Hematopoietic multipotent progenitor cell treated with erythropoietin and hydrocortisone succinate and interleukin-3 and kit ligand, for 17 days (in vitro differentiated cells): Measurements from ENCODE around the gene CBL.
"Not testable (repeated sequence)": the region's sequence is repeated elsewhere in the genome, so short reads cannot be mapped to it uniquely, and the experiment has no call there.

Source experiments
- DNase-seq: peaks from one replicate; pipeline ENCODE4 v3.0.0-alpha.2; 2015; ENCODE audit warnings: low spot score

CBL gene

DNA sequence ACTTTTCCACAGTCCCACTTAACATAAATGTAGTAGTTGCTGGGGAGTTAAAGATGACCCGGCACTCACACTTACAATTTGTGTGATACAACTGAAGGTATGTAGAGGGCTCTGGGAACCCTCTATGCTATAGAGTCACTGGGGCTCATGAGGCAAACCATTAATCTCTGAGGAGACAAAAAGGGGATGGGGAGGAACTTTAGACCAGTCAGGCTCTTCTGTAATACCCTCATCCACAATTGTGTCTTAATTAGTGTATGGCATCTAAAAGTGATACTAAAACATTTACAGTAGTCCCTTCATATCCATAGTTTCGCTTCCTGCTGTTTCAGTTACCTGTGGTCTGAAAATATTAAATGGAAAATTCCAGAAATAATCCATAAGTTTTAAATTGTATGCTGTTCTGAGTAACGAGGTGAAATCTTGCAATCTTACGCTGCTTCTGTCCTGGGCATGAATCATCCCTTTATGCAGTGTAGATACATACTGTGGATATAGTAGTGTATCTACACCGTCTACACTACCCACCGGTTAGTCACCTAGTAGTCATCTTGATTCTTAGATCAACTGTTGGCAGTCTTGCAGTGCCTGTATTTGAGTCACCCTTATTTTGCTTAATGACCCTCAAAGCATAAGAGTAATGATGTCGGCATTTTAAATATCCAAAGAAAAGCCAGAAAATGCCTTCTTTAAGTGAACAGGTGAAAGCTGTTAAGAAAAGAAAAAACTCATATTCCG is 12.2 kb downstream of the CBL start:
- no peak for DNase-seq

DNA sequence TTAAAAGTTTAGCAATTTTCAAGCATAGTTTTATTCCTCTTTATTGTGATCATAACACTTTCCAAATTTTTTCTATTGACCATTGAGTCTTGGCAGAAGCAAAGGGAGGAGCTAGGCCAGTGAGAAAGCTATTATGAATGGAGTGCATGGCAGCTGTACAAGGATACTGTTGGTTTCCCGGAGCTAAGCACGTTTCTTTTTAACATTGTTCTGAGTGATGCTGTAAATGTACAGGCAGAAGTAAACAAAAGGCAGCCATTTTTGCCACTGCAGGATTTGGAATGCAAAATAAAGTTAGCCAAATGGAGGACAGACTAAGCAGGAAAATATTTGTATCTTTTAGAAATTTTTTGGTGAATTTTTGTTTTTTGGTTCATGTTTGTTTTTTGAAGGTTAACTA is 16.2 kb downstream of the CBL start:
- DNase-seq = no peak

DNA sequence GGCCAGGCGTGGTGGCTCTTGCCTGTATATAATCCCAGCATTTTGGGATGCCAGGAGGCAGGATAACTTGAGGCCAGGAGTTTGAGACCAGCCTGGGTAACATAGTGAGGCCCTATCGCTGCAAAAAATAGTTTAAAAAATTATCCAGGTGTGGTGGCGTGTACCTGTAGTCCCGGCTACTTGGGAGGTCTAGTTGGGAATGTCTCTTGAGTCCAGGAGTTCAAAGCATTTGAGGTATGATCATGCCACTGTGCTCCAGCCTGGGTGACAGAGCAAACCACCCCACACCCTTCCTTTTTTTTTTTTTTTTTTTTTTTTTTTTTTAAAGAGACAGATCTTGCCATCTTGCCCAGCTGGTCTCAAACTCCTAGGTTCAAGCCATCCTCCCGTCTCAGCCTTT is 16.8 kb downstream of the CBL start:
- DNase-seq = no peak

DNA sequence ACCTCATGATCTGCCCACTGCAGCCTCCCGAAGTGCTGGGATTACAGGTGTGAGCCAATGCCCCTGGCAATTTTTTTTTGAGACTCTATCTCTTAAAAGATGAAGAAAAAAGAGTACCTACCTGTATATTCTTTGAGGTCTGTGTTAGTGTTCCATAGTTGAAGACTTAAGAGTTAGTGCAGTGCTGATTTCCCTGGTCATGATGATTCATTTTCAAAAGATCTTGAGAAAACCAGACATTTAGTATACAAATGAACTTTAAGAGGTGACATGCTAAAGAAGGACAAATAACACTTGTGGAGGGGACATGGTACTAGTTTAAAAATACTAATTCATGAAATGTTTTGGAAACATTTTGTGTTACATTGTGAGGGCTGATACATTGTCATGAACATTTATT is 17.7 kb downstream of the CBL start:
- DNase-seq = no peak

DNA sequence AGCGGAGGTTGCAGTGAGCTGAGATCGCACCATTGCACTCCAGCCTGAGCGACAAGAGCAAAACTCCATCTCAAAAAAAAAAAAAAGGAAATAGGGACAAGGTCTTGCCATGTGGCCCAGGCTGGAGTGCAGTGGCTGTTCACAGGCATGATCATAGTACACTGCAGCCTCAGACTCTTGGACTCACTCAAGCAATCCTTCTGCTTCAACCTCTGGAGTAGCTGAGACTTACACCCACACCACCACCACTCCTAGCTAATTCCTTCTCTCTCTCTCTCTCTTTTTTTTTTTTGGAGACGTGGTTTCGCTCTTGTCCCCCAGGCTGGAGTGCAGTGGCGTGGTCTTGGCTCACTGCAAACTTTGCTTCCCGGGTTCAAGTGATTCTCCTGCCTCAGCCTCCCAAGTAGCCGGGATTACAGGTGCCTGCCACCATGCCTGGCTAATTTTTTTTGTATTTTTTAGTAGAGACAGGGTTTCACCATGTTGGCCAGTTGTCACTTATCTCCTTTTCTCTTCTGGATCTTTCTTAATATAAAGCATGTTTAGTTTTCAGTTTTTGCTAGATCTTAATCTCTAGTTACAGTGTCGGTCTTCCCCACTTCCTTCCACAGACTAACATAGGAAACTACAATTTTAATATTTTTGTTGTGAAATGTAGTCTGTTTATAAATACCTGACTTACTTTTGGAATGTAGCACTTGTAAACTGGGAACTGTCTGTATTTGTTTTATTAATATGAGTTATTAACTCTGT is 22.6 kb downstream of the CBL start:
- DNase-seq = not testable (repeated sequence)

DNA sequence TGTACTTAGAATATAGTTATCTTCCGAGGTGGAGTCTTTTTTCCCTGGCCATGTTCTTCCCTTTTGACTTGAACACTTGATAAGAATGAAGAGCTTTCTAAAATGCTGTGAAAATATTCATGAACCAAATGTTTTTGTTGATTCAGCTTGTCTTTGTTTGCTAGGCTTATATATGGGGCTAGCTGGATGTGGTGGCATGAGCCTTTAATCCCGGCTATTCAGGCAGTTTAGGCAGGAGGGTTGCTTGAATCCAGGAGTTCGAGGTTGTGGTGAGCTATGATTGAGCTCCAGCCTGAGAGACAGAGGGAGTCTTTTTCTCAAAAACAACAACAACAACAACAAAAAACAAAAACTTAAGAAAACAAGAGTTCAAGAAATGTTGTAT is 23.1 kb downstream of the CBL start:
- no peak for DNase-seq

DNA sequence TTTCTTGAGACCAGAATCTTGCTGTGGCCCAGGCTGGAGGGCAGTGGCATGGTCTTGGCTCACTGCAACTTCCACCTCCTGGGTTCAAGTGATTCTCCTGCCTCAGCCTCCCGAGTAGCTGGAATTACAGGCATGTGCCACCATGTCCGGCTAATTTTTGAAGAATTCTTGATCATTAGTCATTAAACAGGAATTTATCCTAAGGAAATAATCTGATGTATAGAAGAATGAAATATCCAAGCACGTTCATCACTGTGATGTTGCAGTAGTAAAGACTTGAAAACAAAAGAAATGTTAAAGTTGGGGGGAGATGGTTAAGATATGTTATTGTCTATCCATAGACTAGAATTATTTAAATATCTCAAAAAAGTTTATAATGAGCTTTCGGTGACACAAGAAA is 23.6 kb downstream of the CBL start:
- no peak for DNase-seq

DNA sequence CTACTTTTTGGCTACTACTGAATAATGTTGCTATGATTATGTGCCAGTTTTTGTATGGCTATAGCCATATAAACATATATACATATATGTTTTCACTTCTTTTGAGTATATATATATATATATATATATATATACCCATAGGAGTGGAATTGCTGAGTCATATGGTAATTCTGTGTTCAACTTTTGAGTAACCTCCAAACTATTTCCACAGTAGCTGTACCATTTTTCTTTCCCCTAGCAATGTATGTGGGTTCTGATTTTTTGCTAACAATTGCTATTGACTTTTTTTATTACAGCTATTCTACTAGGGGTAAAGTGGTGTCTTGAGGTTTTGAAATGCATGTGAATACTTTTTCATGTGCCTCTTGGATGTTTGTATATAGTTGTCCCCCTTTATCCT is 30.4 kb downstream of the CBL start:
- DNase-seq = no peak

DNA sequence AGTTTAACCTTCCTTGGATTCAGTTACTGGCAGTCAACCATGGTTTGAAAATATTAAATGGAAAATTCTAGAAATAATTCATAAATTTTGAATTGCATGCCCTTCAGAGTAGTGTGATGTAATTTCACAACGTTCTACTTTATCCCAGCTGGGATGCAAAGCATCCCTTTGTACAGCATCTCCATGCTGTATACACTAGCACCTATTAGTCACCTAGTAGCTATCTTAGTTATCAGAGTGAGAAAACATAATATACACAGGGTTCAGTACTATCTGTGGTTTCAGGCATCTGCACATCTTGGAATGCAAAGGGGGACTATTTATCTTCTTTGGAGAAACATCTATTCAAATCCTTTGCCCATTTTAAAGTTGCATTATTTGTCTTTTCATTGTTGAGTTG is 30.8 kb downstream of the CBL start:
- no peak for DNase-seq

DNA sequence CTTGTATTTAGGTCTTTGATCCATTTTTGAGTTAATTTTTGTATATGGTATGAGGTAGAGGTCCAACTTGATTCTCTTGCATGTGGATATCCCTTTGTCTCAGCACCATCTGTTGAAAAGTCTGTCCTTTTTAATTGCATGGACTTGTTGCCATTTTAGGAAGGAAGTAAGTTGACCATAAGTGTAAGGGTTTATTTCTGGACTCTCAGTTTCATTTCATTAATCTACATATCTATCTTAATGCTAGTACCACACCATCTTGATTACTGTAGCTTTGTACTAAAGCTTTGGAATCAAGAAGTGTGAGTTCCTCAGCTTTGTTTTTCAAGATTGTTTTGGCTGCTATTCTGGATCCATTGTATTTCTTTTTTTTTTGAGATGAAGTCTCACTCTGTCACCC is 31.4 kb downstream of the CBL start:
- DNase-seq = no peak

DNA sequence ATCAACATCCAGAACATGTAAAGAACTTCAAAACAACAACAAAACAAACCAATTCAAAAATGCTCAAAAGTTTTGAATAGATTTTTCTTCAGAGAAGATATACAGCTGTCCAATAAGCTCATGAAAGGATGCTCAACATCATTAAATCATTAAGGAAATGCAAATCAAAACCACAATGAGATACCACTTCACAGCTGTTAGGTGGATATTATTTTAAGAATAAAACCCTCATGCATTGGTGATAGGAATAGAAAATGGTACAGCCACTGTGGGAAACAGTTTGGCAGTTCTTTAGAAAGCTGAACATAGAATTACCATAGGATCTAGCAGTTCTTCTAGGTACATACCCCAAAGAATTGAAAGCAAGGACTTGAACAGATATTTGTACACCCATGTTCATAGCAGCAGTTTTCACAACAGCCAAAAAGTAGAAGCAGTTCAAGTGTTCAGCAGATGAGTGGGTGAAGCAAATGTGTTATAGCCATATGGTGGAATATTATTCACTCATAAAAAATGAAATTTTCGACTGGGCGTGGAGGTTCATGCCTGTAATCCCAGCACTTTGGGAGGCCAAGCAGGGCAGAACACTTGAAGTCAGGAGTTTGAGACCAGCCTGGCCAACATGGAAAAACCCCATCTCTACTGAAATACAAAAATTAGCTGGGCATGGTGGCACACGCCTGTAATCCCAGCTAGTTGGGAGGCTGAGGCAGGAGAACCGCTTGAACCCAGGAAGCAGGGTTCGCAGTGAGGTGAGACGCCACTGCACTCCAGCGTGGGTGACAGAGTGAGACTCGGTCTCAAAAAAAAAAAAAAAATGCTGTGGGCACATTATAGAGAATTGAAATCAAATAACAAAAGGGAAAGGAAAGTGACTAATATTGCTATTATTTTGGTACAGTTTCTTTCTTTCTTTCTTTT is 42.9 kb downstream of the CBL start:
- no peak for DNase-seq

DNA sequence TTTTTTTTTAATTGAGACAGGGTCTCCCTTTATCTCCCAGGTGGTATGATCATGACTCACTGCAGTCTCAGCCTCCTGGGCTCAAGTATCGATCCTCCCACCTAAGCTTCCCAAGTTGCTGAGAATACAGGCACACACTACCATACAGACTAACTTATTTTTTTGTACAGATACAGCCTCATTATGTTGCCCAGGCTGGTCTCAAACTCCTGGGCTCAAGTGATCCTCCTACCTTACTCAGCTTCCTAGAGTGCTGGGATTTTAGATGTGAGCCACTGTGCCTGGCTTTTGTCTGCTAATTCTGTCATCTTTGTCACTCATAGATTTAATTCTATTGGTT is 43.5 kb downstream of the CBL start:
- DNase-seq = no peak

DNA sequence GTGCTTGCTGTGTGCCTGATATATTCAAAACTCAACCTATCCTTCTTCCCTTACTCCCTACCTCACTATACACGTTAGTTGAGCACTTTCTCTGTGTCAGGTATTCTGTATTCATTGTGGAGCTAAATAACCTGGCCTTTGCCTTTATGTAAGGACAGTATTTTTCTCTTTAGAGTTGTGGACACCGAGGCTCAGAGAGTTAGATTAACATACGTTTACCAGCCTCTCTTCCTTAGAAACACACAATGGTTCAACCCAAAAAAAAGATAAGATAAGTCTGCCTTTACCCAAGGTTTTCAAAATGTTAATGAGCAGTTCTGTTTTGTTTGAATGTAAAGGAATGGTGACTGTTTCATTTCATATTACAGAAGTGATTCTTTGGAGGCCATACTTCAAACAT is 45.0 kb downstream of the CBL start:
- no peak for DNase-seq

DNA sequence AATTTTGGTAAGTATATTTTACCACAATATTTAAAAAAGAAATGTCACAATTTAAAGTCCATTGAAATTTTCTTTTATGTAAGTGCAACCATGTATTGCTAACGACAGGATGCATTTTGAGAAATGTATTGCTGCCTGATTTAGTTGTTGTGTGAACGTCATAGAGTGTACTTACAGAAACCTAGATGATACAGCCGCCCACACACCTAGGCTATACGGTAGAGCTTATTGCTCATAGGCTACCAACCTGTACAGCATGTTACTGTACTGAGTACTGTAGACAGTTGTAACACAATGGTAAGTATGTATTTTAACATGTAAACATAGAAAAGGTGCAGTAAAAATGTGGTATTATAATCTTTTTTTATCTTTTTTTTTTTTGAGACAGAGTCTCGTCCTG is 48.1 kb downstream of the CBL start:
- no peak for DNase-seq

DNA sequence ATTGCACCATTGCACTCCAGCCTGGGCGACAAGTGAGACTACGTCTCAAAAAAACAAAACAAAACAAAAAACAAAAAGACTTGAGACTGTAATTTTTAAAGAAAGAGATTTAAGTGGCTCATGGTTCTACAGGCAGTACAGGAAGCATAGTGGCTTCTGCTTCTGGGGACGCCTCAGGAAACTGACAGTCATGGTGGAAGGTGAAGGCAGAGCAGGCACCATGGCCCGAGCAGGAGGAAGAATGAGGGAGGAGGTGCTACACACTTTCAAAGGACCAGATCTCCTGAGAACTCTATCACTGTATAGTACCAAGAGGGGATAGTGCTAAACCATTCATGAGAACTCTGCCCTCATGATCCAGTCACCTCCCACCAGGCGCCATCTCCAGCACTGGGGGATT is 52.0 kb downstream of the CBL start:
- no peak for DNase-seq

DNA sequence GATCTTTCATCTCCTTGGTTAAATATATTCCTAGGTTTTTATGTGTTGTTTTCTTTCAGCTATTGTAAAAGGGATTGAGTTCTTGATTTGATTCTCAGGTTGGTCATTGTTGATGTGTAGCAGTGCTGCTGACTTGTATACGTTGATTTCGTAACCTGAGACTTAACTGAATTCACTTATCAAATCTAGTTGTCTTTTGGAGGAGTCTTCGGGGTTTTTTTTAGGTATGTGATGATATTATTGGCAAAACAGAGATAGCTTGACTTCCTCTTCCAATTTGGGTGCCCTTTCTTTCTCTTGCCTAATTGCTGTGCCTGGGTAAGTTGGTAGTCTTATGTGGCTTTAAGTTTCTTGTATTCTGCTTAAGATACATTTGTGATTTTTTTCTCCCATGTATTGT is 52.8 kb downstream of the CBL start:
- DNase-seq = no peak

DNA sequence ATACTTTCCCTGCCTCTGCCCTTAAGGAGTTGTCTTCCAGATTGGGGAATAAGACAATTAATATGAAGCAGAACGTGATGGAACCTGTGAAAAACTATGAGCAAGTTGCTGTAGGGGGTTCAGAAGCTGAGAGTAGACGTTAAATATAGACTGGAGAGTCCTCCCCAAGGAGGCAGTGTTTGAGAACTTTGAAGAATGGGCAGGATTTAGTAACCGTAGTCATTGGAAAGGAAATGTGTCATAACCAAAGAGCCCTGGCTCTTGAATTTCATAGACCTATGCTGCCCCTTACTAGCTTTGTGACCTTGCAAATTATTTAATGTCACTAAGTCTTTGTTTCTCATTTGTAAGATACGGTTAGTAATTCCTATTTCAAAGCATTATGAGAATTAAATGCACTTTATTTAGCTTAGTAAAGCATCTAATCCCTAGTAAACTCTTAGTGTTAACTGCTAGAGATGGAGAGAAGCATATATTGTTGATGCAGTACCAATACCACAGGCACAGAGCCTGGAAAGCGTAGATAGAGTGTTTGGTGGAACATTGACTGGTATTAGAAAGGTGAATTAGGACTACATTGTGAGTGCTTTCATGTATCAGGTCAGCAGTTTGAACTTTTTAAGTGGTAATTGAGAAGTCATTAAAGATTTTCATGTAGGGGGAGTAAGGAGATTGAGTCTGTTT is 56.7 kb downstream of the CBL start:
- no peak for DNase-seq

DNA sequence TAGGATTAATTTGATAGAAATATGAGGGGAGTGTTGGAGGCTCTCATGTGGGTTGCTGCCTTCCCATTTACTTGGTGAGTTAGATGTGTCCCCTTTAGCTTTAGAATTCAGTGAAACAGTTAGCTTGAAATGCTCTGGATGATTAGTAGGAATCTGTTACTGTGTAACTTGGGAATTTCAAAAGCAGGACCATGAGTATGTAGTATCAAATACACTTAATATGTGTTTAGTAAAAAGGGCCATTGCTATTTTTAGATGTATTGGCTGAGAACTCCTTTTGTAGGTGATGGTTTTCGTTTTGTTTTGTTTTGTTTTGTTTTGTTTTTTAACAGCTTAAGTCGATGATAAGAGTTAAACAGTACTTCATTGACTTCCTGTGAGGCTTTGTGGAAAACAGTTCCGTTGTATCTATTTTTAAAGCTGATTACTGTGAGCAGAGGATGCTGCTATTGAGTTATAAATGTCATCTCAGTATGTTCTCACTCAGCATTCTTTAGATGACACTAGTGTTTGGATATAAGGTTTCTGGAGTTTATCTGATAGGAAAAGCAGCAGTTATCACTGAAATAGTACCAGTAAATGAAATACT is 57.3 kb downstream of the CBL start:
- no peak for DNase-seq

DNA sequence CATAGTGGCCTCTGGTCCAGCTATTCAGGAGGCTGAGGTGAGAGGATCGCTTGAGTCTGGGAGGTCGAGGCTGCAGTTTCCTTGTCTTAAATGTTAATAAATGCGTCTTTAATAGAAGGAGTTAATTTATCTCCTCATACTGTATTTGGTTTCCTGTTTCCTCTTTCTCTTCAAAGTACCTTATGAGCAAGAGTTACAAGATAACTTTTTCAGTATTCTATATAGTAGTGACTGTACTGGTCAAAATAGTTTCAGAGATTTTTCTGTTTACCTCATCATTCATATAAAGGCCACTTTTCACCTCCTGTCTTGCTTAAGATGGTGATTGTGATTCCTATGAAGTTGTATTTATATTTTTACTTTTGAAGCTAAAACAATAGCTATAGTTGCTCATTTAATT is 59.9 kb downstream of the CBL start:
- DNase-seq = no peak

DNA sequence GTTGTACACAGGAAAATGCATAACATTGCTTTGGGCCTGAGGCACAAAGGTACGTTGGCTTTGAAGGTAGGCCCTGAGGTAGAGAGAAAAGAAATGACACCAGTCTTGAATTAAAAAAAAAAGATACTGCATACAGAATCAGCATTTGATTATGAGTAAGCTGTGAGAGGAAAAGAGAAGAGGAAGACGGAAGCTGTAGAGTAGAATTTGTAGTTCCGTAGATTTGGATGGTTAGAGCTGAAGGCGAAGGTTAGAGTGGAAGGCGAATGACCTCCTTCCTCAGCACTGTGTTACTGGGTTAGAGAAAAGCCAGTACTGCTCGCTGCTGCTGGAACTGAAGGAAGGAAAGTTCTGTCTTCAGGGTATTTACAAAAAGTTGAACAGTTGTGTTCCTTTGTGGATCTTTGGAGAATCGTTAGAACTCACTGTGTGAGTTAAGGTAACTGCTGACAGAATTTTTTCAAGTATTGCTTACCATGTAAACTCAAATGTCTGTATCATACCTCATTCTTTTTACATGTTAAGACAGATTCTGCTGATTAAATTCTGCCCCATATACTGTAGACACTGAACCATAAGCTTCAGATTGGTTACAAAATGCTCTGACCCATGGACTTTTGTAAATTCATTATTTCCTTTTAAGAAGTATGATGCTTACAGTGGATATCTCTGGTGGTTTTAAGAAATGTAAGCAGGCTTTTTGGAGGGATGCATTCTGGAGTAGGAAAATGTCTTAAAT is 60.5 kb downstream of the CBL start:
- no peak for DNase-seq

DNA sequence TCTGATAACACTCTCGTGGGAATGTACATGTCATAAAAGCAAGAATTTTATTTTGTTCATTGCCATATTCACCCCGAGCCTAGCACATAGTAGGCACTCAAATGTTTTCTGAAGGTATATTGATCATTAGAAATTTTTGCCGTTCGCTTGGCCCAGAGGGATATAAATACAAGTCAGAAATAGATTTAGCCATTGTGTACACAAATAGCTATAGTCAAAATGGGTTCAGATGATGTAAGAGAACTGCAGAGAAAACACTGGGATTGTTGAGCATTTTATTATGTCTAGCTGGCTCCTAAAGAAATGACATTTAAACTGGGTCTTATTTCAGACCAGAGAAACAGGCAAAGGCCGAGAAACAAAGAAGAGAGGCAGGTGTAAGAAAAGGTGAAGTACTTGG is 61.5 kb downstream of the CBL start:
- no peak for DNase-seq
